Thyroid gland (tissue), 4 donors: ENCODE results near the gene ECSIT.

Source experiments
- POLR2A ChIP-seq, 2 donors: fragments of 450-650 bp; IDR thresholded peaks; one replicate each; pipeline ENCODE4 v1.6.1; 2017; ENCODE audit warnings: antibody characterized with exemption in 2 of 2, mild to moderate bottlenecking in 2 of 2, moderate library complexity in 1 of 2
- TF ChIP-seq, protein P1 (sequence below), 6 experiments: fragments of 200-600 bp in 3 of 6; fragments of 450-650 bp in 3 of 6; sonication (generic) in 3 of 6; IDR thresholded peaks; one replicate each; pipeline ENCODE4 v1.5.1; 2016 to 2019; ENCODE audit warnings: antibody characterized with exemption in 6 of 6, mild to moderate bottlenecking in 2 of 6, inconsistent platforms in 1 of 6, moderate library complexity in 1 of 6

DNA sequence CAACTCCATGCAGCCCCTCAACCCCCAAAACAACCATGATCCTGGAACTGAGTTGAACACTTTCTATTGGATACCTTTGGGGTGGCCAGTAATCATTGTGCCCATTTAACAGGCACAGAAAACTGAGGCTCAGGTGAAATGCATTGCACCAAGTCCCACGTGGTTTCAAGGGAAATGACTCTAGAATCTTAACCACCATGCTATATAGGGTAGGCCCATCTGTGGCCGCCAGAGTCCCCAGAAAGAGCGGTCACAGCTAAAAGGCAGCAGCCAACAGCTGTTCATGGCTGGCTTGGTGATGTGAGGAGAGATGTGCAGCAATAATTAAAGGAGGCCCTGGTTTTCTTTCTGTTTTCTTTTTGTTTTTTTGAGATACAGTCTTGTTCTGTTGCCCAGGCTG, 12.3 kb upstream of the ECSIT start:
- no peak for TF ChIP-seq POLR2A (IDR thresholded peaks at IDR 0.05)
- TF ChIP-seq, protein P1, sequence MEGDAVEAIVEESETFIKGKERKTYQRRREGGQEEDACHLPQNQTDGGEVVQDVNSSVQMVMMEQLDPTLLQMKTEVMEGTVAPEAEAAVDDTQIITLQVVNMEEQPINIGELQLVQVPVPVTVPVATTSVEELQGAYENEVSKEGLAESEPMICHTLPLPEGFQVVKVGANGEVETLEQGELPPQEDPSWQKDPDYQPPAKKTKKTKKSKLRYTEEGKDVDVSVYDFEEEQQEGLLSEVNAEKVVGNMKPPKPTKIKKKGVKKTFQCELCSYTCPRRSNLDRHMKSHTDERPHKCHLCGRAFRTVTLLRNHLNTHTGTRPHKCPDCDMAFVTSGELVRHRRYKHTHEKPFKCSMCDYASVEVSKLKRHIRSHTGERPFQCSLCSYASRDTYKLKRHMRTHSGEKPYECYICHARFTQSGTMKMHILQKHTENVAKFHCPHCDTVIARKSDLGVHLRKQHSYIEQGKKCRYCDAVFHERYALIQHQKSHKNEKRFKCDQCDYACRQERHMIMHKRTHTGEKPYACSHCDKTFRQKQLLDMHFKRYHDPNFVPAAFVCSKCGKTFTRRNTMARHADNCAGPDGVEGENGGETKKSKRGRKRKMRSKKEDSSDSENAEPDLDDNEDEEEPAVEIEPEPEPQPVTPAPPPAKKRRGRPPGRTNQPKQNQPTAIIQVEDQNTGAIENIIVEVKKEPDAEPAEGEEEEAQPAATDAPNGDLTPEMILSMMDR (IDR thresholded peaks at IDR 0.05), result no peak
